A549 (cell line): ENCODE data around the gene CCND1. TPM values are rescaled to one million over a fixed set of nuclear protein-coding genes. Genes with fewer than 3 reads are reported as not detected.
A peak's percentile ranks its signal among the peaks of the same experiment; 100 is the strongest.

ENCODE experiments used
- ATAC-seq, 2 experiments: fragments of 200-7000 bp in 1 of 2; fragments of >200 bp in 1 of 2; cut with Nextera tagmentation in 1 of 2; cut with Tn5 transposase in 1 of 2; 3 replicates each; pipeline versions ENCODE4 v1.8.0 to v1.9.1; 2018 to 2020; ENCODE audit warnings: mild to moderate bottlenecking in 1 of 2, moderate library complexity in 1 of 2
- CTCF ChIA-PET: fragments of 300-600 bp; sonication (Branson Sonifier 250); formaldehyde crosslinking; extraction: SDS; loops from one replicate; lab custom pipeline; 2021; ENCODE audit warnings: antibody characterized with exemption, inconsistent platforms; lab: Yijun Ruan, JAX
- POLR2A ChIA-PET: fragments of 350-600 bp; formaldehyde crosslinking; extraction: SDS; loops from one replicate; lab custom pipeline; 2021; ENCODE audit warnings: antibody characterized with exemption, inconsistent platforms; lab: Yijun Ruan, JAX
- DNase-seq, 2 experiments: peaks; one replicate each; pipeline versions ENCODE4 v3.0.0 to v3.0.0-alpha.2; 2011 to 2016; ENCODE audit warnings: low read depth in 1 of 2, low spot score in 1 of 2
- FAIRE-seq: peaks from 2 replicates; lab custom pipeline; 2011; peaks lifted over from hg19 to GRCh38; lab: Jason Lieb, UNC
- H3K27ac ChIP-seq, 2 experiments: fragments of >200 bp; sonication (Bioruptor Twin); formaldehyde crosslinking; 3 replicates each; pipeline ENCODE4 v1.5.1; 2016 to 2017
- H3K4me1 ChIP-seq: fragments of >200 bp; sonication (Bioruptor Twin); formaldehyde crosslinking; 3 replicates; pipeline ENCODE4 v1.6.1; 2016
- H3K4me2 ChIP-seq: fragments of >200 bp; sonication (Bioruptor Twin); formaldehyde crosslinking; 3 replicates; pipeline ENCODE4 v1.6.1; 2016
- H3K4me3 ChIP-seq: fragments of >200 bp; sonication (Bioruptor Twin); formaldehyde crosslinking; 3 replicates; pipeline ENCODE4 v1.5.1; 2016
- H3K9me3 ChIP-seq: fragments of >200 bp; sonication (Bioruptor Twin); formaldehyde crosslinking; 3 replicates; pipeline ENCODE4 v1.6.1; 2016
- ATOH8 ChIP-seq: fragments of 250-450 bp; sonication (Bioruptor Pico); IDR thresholded peaks from 2 replicates; pipeline ENCODE4 v1.5.0; 2020; ENCODE audit warnings: low read depth, mild to moderate bottlenecking, moderate library complexity
- CEBPB ChIP-seq, 2 experiments: fragments of >200 bp in 1 of 2; sonication (Bioruptor Twin) in 1 of 2; formaldehyde crosslinking in 1 of 2; IDR thresholded peaks; 2 replicates each; pipeline ENCODE4 v1.6.1; 2012 to 2016
- E2F6 ChIP-seq: IDR thresholded peaks from 2 replicates; pipeline ENCODE4 v1.6.1; 2012; ENCODE audit warnings: low read depth, borderline replicate concordance
- EHF ChIP-seq: fragments of 250-450 bp; sonication (Bioruptor Pico); IDR thresholded peaks from 2 replicates; pipeline ENCODE4 v1.5.0; 2020; ENCODE audit warnings: mild to moderate bottlenecking
- EP300 ChIP-seq, 2 experiments: fragments of >200 bp; sonication (Bioruptor Twin); formaldehyde crosslinking; IDR thresholded peaks; 2 replicates in 1 of 2; 3 replicates in 1 of 2; pipeline ENCODE4 v1.6.1; 2016 to 2017
- FOXS1 ChIP-seq: fragments of 250-450 bp; sonication (Bioruptor Pico); IDR thresholded peaks from 2 replicates; pipeline ENCODE4 v1.5.0; 2020; ENCODE audit warnings: mild to moderate bottlenecking, moderate library complexity
- GATA3 ChIP-seq: IDR thresholded peaks from 2 replicates; pipeline ENCODE4 v1.6.1; 2012; ENCODE audit warnings: borderline replicate concordance
- HMGXB4 ChIP-seq: fragments of 250-450 bp; sonication (Bioruptor Pico); IDR thresholded peaks from 2 replicates; pipeline ENCODE4 v1.5.0; 2021; ENCODE audit warnings: mild to moderate bottlenecking, moderate library complexity, borderline replicate concordance
- HOXA7 ChIP-seq: fragments of 250-450 bp; sonication (Bioruptor Pico); IDR thresholded peaks from 2 replicates; pipeline ENCODE4 v1.5.0; 2020; ENCODE audit warnings: mild to moderate bottlenecking, moderate library complexity
- HOXB5 ChIP-seq: fragments of 250-450 bp; sonication (Bioruptor Pico); IDR thresholded peaks from 2 replicates; pipeline ENCODE4 v1.5.0; 2020; ENCODE audit warnings: mild to moderate bottlenecking, moderate library complexity
- JUN ChIP-seq, 2 experiments: fragments of >200 bp; sonication (Bioruptor Twin); formaldehyde crosslinking; IDR thresholded peaks; 2 replicates in 1 of 2; 3 replicates in 1 of 2; pipeline ENCODE4 v1.6.1; 2016 to 2017
- KDM5A ChIP-seq: fragments of 200-600 bp; sonication (generic); IDR thresholded peaks from 2 replicates; pipeline ENCODE4 v1.6.1; 2016; ENCODE audit warnings: antibody characterized with exemption, mild to moderate bottlenecking
- MAZ ChIP-seq: fragments of 150-350 bp; IDR thresholded peaks from 2 replicates; pipeline ENCODE4 v1.6.1; 2014; ENCODE audit warnings: antibody characterized with exemption, low read depth, low read length, borderline replicate concordance
- MYC ChIP-seq: IDR thresholded peaks from 2 replicates; pipeline ENCODE4 v1.6.1; 2012; ENCODE audit warnings: mild to moderate bottlenecking, inconsistent platforms, low read length, improper control_type of control experiment, borderline replicate concordance
- NR3C1 ChIP-seq: fragments of >200 bp; sonication (Bioruptor Twin); formaldehyde crosslinking; IDR thresholded peaks from 3 replicates; pipeline ENCODE4 v1.6.1; 2017
- PHF8 ChIP-seq: fragments of 200-600 bp; sonication (generic); IDR thresholded peaks from 2 replicates; pipeline ENCODE4 v1.6.1; 2016; ENCODE audit warnings: low read depth, mild to moderate bottlenecking, antibody characterized with exemption, moderate library complexity, borderline replicate concordance
- POLR2A ChIP-seq: IDR thresholded peaks from 2 replicates; pipeline ENCODE4 v1.6.1; 2012; ENCODE audit warnings: mild to moderate bottlenecking, low read length
- RCOR1 ChIP-seq: fragments of 150-350 bp; IDR thresholded peaks from 2 replicates; pipeline ENCODE4 v1.6.1; 2014; ENCODE audit warnings: antibody characterized with exemption, low read length, low read depth
- REST ChIP-seq: fragments of 200-600 bp; sonication (generic); IDR thresholded peaks from 2 replicates; pipeline ENCODE4 v1.6.1; 2016; ENCODE audit warnings: antibody characterized with exemption, mild to moderate bottlenecking, moderate library complexity
- SMC3 ChIP-seq: fragments of >200 bp; sonication (Bioruptor Twin); formaldehyde crosslinking; IDR thresholded peaks from 3 replicates; pipeline ENCODE4 v1.6.1; 2018; ENCODE audit warnings: inconsistent platforms
- TFCP2L1 ChIP-seq: fragments of 250-450 bp; sonication (Bioruptor Pico); IDR thresholded peaks from 2 replicates; pipeline ENCODE4 v1.5.0; 2021; ENCODE audit warnings: mild to moderate bottlenecking
- ZC3H11A ChIP-seq: fragments of 450-650 bp; IDR thresholded peaks from 2 replicates; pipeline ENCODE4 v1.6.1; 2014; ENCODE audit warnings: antibody characterized with exemption, mild to moderate bottlenecking
- ZFP36 ChIP-seq: fragments of 450-650 bp; IDR thresholded peaks from 2 replicates; pipeline ENCODE4 v1.6.1; 2014; ENCODE audit warnings: borderline replicate concordance; ENCODE audit not compliant: partially characterized antibody
- ZSCAN20 ChIP-seq: fragments of 250-450 bp; sonication (Bioruptor Pico); IDR thresholded peaks from 2 replicates; pipeline ENCODE4 v1.8.0; 2022; ENCODE audit warnings: mild to moderate bottlenecking, moderate library complexity
- WGBS: methylation state at CpG from one replicate; pipeline ENCODE4 v1.1.6; 2017; ENCODE audit errors: missing lambda C conversion rate; 5-methylcytosine and 5-hydroxymethylcytosine counted together
- polyA plus RNA-seq, 4 experiments: library from polyadenylated mRNA; depleted of rRNA in 3 of 4; stranded (reverse); fragments of >200 nt; fragmentation: RNase III in 1 of 4; extraction: RNeasy Plus Mini Kit Qiagen cat#74134 plus additional on column Dnase treatment in 1 of 4; gene quantifications; 2 replicates in 3 of 4; 3 replicates in 1 of 4; pipeline ENCODE4 v1.2.3, GENCODE V29; 2011 to 2017

CCND1 gene
- polyA plus RNA-seq, 2 of the 4 experiments (the other 2 are of a cell fraction), result 131 to 136 TPM

- TF ChIP-seq MAZ, result 0 out of 2 replicates have a peak, but pooled peaks have one; percentile 15
- TF ChIP-seq CEBPB (IDR thresholded peaks at IDR 0.05), result no peak; a peak in 1 of 4 replicates
- peak in 1 of 2 experiments; percentile 79; a peak in 2 of 5 replicates for TF ChIP-seq JUN (IDR thresholded peaks at IDR 0.05)
- peak; percentile 86 for TF ChIP-seq ATOH8 (CRISPR knock-in tag)
- 0 out of 2 replicates have a peak, but pooled peaks have one; percentile 66 for TF ChIP-seq EHF (CRISPR knock-in tag)
Measured at GRCh38 chr11:69636512-69637197, 4.3 kb upstream of the CCND1 start (continued).

GRCh38 chr11:69637198-69637940 is 3.6 kb upstream of the CCND1 start:
- Histone ChIP-seq H3K4me3 (no peak overlapping the region), H3K4me1 (peaks cover 17% of the 10 kb centered on the region)
- POLR2A ChIA-PET, result interaction anchor here (8.9 kb wide), 1 partner anchor 341 kb away, joined by 188 read pairs; the partner anchor contains the start of gene MYEOV
- TF ChIP-seq KDM5A (no peak), HOXA7 (CRISPR knock-in tag) (no peak), HMGXB4 (CRISPR knock-in tag) (no peak), ZC3H11A (no peak), GATA3 (no peak), PHF8 (no peak), ZSCAN20 (CRISPR knock-in tag) (no peak), RCOR1 (no peak)
- TF ChIP-seq, all 56 proteins: peak for 0
- H3K27ac ChIP-seq, result peak overlapping the region; percentile 95 to 96
- 96% methylated on average over 64 of the region's 67 CpGs for WGBS
- no peak for DNase-seq
- H3K4me2 ChIP-seq, result peak overlapping the region; percentile 88
- ATAC-seq, result no peak
- no peak for FAIRE-seq
- CTCF ChIA-PET, result interaction anchor here (1.3 kb wide), 1 partner anchor 341 kb away, joined by 3 read pairs; no protein-coding TSS in a partner anchor
- H3K9me3 ChIP-seq, result no peaks in the 10 kb centered on the region

GRCh38 chr11:69637941-69638871 is 2.8 kb upstream of the CCND1 start:
- ATAC-seq, result peak; percentile 8 to 22; a peak in 3 of 6 replicates
- H3K4me3 ChIP-seq, result peak overlapping the region; percentile 91
- no peaks in the 10 kb centered on the region for H3K9me3 ChIP-seq
- ChIA-PET CTCF (interaction anchor here (0.6 to 8.0 kb wide), 6 partner anchors 36 to 537 kb away, joined by 3 to 150 read pairs (median 6); partner anchors contain the start of genes LTO1 and MYEOV), POLR2A (interaction anchor here (0.8 to 8.9 kb wide), 13 partner anchors 18 to 536 kb away, joined by 3 to 188 read pairs (median 4); partner anchors contain the start of genes LTO1 and MYEOV)
- H3K27ac ChIP-seq, result peak overlapping the region; percentile 95 to 96
- H3K4me2 ChIP-seq, result peak overlapping the region; percentile 88
- FAIRE-seq, result no peak
- peaks cover 17% of the 10 kb centered on the region for H3K4me1 ChIP-seq
- 29% methylated on average over 40 of the region's 78 CpGs for WGBS
- DNase-seq, result peak; percentile 48 to 75
- TF ChIP-seq ZFP36 (no peak), FOXS1 (CRISPR knock-in tag) (no peak), CEBPB (IDR thresholded peaks at IDR 0.05) (no peak), E2F6 (peak; percentile 74), POLR2A (peak; percentile 31; the same call in 1 of the 2 replicates), EP300 (IDR thresholded peaks at IDR 0.05) (no peak), SMC3 (no peak), REST (no peak), JUN (IDR thresholded peaks at IDR 0.05) (peak in 1 of 2 experiments; percentile 15; a peak in 1 of 5 replicates), HOXB5 (CRISPR knock-in tag) (no peak), MYC (no peak), NR3C1 (no peak), TFCP2L1 (CRISPR knock-in tag) (no peak)
